ENCODE measurements around the gene TNFAIP6.

DNA sequence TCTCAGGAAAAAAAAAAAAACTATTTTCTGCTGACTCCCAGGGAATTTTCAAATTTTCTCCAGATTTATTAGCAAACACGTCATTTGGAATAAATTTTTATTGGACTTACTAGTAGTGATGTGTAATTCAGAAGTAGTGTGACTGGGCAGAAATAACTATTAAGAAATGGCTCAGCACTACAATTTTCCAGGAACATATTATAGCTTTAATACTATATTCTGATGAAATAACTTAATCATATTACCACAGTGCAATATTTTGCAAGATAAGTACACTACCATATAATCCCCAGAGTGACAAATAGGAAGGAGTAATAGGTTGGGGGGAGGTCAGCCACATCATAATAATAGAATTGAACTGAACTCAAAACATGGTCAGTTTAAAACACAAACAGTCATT, 19.7 kb upstream of the TNFAIP6 start:
- TF ChIP-seq, protein P1, sequence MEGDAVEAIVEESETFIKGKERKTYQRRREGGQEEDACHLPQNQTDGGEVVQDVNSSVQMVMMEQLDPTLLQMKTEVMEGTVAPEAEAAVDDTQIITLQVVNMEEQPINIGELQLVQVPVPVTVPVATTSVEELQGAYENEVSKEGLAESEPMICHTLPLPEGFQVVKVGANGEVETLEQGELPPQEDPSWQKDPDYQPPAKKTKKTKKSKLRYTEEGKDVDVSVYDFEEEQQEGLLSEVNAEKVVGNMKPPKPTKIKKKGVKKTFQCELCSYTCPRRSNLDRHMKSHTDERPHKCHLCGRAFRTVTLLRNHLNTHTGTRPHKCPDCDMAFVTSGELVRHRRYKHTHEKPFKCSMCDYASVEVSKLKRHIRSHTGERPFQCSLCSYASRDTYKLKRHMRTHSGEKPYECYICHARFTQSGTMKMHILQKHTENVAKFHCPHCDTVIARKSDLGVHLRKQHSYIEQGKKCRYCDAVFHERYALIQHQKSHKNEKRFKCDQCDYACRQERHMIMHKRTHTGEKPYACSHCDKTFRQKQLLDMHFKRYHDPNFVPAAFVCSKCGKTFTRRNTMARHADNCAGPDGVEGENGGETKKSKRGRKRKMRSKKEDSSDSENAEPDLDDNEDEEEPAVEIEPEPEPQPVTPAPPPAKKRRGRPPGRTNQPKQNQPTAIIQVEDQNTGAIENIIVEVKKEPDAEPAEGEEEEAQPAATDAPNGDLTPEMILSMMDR (IDR thresholded peaks at IDR 0.05 in 2 of 3, conservative IDR thresholded peaks at IDR 0.05 in 1 of 3; ENCODE audit: borderline replicate concordance in 1 of 3, insufficient read depth in 1 of 3, low read depth in 2 of 3, low read length in 2 of 3) = no peak
- TF ChIP-seq, protein P2, sequence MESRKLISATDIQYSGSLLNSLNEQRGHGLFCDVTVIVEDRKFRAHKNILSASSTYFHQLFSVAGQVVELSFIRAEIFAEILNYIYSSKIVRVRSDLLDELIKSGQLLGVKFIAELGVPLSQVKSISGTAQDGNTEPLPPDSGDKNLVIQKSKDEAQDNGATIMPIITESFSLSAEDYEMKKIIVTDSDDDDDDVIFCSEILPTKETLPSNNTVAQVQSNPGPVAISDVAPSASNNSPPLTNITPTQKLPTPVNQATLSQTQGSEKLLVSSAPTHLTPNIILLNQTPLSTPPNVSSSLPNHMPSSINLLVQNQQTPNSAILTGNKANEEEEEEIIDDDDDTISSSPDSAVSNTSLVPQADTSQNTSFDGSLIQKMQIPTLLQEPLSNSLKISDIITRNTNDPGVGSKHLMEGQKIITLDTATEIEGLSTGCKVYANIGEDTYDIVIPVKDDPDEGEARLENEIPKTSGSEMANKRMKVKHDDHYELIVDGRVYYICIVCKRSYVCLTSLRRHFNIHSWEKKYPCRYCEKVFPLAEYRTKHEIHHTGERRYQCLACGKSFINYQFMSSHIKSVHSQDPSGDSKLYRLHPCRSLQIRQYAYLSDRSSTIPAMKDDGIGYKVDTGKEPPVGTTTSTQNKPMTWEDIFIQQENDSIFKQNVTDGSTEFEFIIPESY (IDR thresholded peaks at IDR 0.05; ENCODE audit: extremely low read depth, insufficient replicate concordance, low read length) = no peak
- TF ChIP-seq SIN3A (IDR thresholded peaks at IDR 0.05; ENCODE audit: low read depth) = no peak
- TF ChIP-seq POLR2A (IDR thresholded peaks at IDR 0.05; ENCODE audit: borderline replicate concordance, extremely low read depth, insufficient read depth, insufficient read length) = no peak
- no peak for TF ChIP-seq TCF7L2 (IDR thresholded peaks at IDR 0.05; ENCODE audit: borderline replicate concordance, extremely low read depth, insufficient read depth, insufficient read length)
- TF ChIP-seq EZH2phosphoT487 (IDR thresholded peaks at IDR 0.05; ENCODE audit: borderline replicate concordance) = no peak
- no peak for TF ChIP-seq YY1 (IDR thresholded peaks at IDR 0.05; ENCODE audit: extremely low read depth, insufficient replicate concordance, low read depth, low read length)
- TF ChIP-seq EZH2 (IDR thresholded peaks at IDR 0.05) = no peak
- no peak for TF ChIP-seq POLR2AphosphoS5 (IDR thresholded peaks at IDR 0.05; ENCODE audit: low read depth, low read length)
